ENCODE measurements around the gene COX20.
A peak's percentile ranks its signal among the peaks of the same experiment; 100 is the strongest.
"Not testable (repeated sequence)": the region's sequence is repeated elsewhere in the genome, so short reads cannot be mapped to it uniquely, and the experiment has no call there.

COX20 gene

GRCh38 chr1:244822878-244823277 lies 12.6 kb upstream of the COX20 start:
- no peak for DNase-seq (ENCODE audit: low spot score)

GRCh38 chr1:244826712-244827111 lies 8.7 kb upstream of the COX20 start:
- DNase-seq (ENCODE audit: low spot score), result no peak

GRCh38 chr1:244830639-244831038 lies 4.8 kb upstream of the COX20 start:
- no peak for DNase-seq (ENCODE audit: low spot score)

GRCh38 chr1:244833260-244833659 lies 2.2 kb upstream of the COX20 start:
- DNase-seq (ENCODE audit: low spot score), result not testable (repeated sequence)

- DNase-seq (ENCODE audit: low spot score), result peak; percentile 53
Measured at GRCh38 chr1:244833734-244834542, 1.5 kb upstream of the COX20 start.

GRCh38 chr1:244834543-244835275 lies 749 bp upstream of the COX20 start:
- DNase-seq (ENCODE audit: low spot score), result peak; percentile 91

- no peak for DNase-seq (ENCODE audit: low spot score)
Measured at GRCh38 chr1:244836135-244836521, 670 bp downstream of the COX20 start.

- no peak for DNase-seq (ENCODE audit: low spot score)
Measured at GRCh38 chr1:244836584-244836983, 1.1 kb downstream of the COX20 start.

GRCh38 chr1:244837597-244838258 lies 2.3 kb downstream of the COX20 start:
- DNase-seq (ENCODE audit: low spot score), result no peak

GRCh38 chr1:244839656-244840055 lies 4.2 kb downstream of the COX20 start:
- no peak for DNase-seq (ENCODE audit: low spot score)

- DNase-seq (ENCODE audit: low spot score), result no peak
Measured at GRCh38 chr1:244840219-244840794, 4.8 kb downstream of the COX20 start.

- no peak for DNase-seq (ENCODE audit: low spot score)
Measured at GRCh38 chr1:244841273-244841927, 5.9 kb downstream of the COX20 start.

GRCh38 chr1:244843148-244843978 lies 7.9 kb downstream of the COX20 start:
- DNase-seq (ENCODE audit: low spot score), result no peak

GRCh38 chr1:244844155-244845121 lies 9.0 kb downstream of the COX20 start:
- DNase-seq (ENCODE audit: low spot score), result no peak

GRCh38 chr1:244846653-244847052 lies 11.2 kb downstream of the COX20 start:
- DNase-seq (ENCODE audit: low spot score), result no peak

GRCh38 chr1:244849189-244849866 lies 13.9 kb downstream of the COX20 start:
- no peak for DNase-seq (ENCODE audit: low spot score)

- no peak for DNase-seq (ENCODE audit: low spot score)
Measured at GRCh38 chr1:244850099-244850852, 14.8 kb downstream of the COX20 start.

GRCh38 chr1:244850896-244851295 lies 15.4 kb downstream of the COX20 start:
- no peak for DNase-seq (ENCODE audit: low spot score)

All from CD4-positive, alpha-beta T cell treated with Interleukin-6 at 100 ng/mL for 8 hours (primary cell).